OCI-LY7 (cell line): Measurements from ENCODE around the gene MGST3.

ENCODE experiments used
- CTCF ChIP-seq: fragments of 200-600 bp; sonication (generic); conservative IDR thresholded peaks from 2 replicates; pipeline ENCODE4 v1.5.1; 2014; ENCODE audit warnings: mild to moderate bottlenecking, antibody characterized with exemption, low read length, moderate library complexity, mixed read lengths
- EZH2phosphoT487 ChIP-seq: fragments of 200-600 bp; sonication (generic); IDR thresholded peaks from 2 replicates; pipeline ENCODE4 v1.6.1; 2018; ENCODE audit warnings: low read depth, borderline replicate concordance, mild to moderate bottlenecking, mixed run types, antibody characterized with exemption, low read length, moderate library complexity, mixed read lengths

- TF ChIP-seq CTCF (no peak), EZH2phosphoT487 (no peak)
These were observed 7.4 kb upstream of the MGST3 start for GRCh38 chr1:165623624-165624023.
